Pons (tissue), 1 donor: ENCODE measurements around the gene TMTC2.

Source experiments
- DNase-seq: peaks from one replicate; pipeline ENCODE4 v3.0.0-alpha.2; 2016; ENCODE audit warnings: low spot score

The TMTC2 gene

GRCh38 chr12:82682326-82682725 lies 4.4 kb upstream of the TMTC2 start:
- no peak for DNase-seq

GRCh38 chr12:82682851-82683261 lies 3.9 kb upstream of the TMTC2 start:
- no peak for DNase-seq

GRCh38 chr12:82685790-82686167 lies 927 bp upstream of the TMTC2 start:
- DNase-seq: peak; percentile 98

GRCh38 chr12:82687021-82688011 lies 610 bp downstream of the TMTC2 start:
- DNase-seq: peak; percentile 30

GRCh38 chr12:82688035-82688501 lies 1.4 kb downstream of the TMTC2 start:
- peak; percentile 74 for DNase-seq

GRCh38 chr12:82688596-82688995 lies 1.9 kb downstream of the TMTC2 start:
- DNase-seq: peak; percentile 71

GRCh38 chr12:82690006-82690405 lies 3.3 kb downstream of the TMTC2 start:
- DNase-seq: peak; percentile 54

- no peak for DNase-seq
These were observed 4.8 kb downstream of the TMTC2 start for GRCh38 chr12:82691513-82691912.

GRCh38 chr12:82694276-82694675 lies 7.6 kb downstream of the TMTC2 start:
- no peak for DNase-seq

GRCh38 chr12:82694970-82695369 lies 8.3 kb downstream of the TMTC2 start:
- DNase-seq: no peak

- DNase-seq: no peak
These were observed 8.8 kb downstream of the TMTC2 start for GRCh38 chr12:82695531-82695930.

GRCh38 chr12:82696543-82696942 lies 9.8 kb downstream of the TMTC2 start:
- DNase-seq: no peak

- peak; percentile 77 for DNase-seq
These were observed 12.2 kb downstream of the TMTC2 start for GRCh38 chr12:82698708-82699564.

- DNase-seq: no peak
These were observed 19.1 kb downstream of the TMTC2 start for GRCh38 chr12:82705774-82706173.

GRCh38 chr12:82708061-82708879 lies 21.6 kb downstream of the TMTC2 start:
- DNase-seq: peak; percentile 91

- DNase-seq: no peak
These were observed 23.2 kb downstream of the TMTC2 start for GRCh38 chr12:82709794-82710355.

GRCh38 chr12:82710741-82711140 lies 24.0 kb downstream of the TMTC2 start:
- no peak for DNase-seq

GRCh38 chr12:82714427-82714826 lies 27.7 kb downstream of the TMTC2 start:
- no peak for DNase-seq

GRCh38 chr12:82721726-82722125 lies 35.0 kb downstream of the TMTC2 start:
- DNase-seq: no peak

GRCh38 chr12:82723093-82723492 lies 36.4 kb downstream of the TMTC2 start:
- no peak for DNase-seq

- no peak for DNase-seq
These were observed 37.2 kb downstream of the TMTC2 start for GRCh38 chr12:82723891-82724290.
